Measurements from ENCODE around the gene GRID1. TPM values are rescaled to one million over a fixed set of nuclear protein-coding genes. Genes with fewer than 3 reads are reported as not detected.

The GRID1 gene
- total RNA-seq, 1 experiment from 2014 or later: not detected

- Histone ChIP-seq H3K27ac (no peak overlapping the region), H3F3A (ENCODE audit: insufficient read depth, low read depth) (no peaks in the 10 kb centered on the region), H3K4me2 (no peak overlapping the region), H3K36me3 (ENCODE audit: low read depth) (no peaks in the 10 kb centered on the region), H2AFZ (no peak overlapping the region), H3K27me3 (ENCODE audit: insufficient read depth, low read depth) (no peaks in the 10 kb centered on the region), H3K4me1 (replicated peaks; ENCODE audit: insufficient read depth) (no peaks in the 10 kb centered on the region), H4K20me1 (ENCODE audit: insufficient read depth) (no peaks in the 10 kb centered on the region), H3K79me2 (ENCODE audit: low read depth) (no peaks in the 10 kb centered on the region), H3K9me3 (ENCODE audit: insufficient read depth, low read depth) (no peaks in the 10 kb centered on the region), H3K9me2 (ENCODE audit: insufficient read depth) (no peaks in the 10 kb centered on the region), H3K4me3 (no peak overlapping the region)
- CTCF ChIA-PET: no interaction called here
- intact Hi-C loops (cut with micrococcal nuclease; ENCODE audit: unreplicated experiment): loop anchor here (10.0 kb wide), 1 partner anchor 86 kb away; no protein-coding TSS in a partner anchor
- no TSS peak for BruUV-seq (replicated peaks)
- no peak for TF ChIP-seq EZH2 (IDR thresholded peaks at IDR 0.05; ENCODE audit: low read depth)
- TF ChIP-seq, protein P1, sequence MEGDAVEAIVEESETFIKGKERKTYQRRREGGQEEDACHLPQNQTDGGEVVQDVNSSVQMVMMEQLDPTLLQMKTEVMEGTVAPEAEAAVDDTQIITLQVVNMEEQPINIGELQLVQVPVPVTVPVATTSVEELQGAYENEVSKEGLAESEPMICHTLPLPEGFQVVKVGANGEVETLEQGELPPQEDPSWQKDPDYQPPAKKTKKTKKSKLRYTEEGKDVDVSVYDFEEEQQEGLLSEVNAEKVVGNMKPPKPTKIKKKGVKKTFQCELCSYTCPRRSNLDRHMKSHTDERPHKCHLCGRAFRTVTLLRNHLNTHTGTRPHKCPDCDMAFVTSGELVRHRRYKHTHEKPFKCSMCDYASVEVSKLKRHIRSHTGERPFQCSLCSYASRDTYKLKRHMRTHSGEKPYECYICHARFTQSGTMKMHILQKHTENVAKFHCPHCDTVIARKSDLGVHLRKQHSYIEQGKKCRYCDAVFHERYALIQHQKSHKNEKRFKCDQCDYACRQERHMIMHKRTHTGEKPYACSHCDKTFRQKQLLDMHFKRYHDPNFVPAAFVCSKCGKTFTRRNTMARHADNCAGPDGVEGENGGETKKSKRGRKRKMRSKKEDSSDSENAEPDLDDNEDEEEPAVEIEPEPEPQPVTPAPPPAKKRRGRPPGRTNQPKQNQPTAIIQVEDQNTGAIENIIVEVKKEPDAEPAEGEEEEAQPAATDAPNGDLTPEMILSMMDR (conservative IDR thresholded peaks at IDR 0.05): no peak
- POLR2A ChIA-PET (ENCODE audit: unreplicated experiment): no interaction called here
- DNase-seq: no peak
Measured at GRCh38 chr10:86258499-86258898, 108.1 kb downstream of the GRID1 start.

DNA sequence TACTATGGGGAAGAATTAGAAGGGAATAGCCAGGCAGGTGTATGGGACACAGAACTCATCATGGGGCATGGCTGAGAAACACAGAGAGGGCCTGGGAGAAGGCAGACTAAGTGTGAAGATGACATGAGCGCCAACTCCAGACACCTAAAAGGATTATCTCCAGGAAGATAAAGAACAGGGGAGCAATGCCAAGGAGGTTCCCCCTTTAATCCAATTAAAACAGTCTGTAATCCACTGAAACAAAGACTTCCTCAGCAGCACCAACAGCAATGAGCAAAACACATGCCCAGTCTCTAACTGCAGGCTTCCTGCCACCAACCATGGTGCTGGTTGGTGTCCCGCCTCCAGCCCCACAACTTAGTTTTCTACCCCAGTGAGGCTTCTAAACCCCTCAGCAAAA lies 108.9 kb downstream of the GRID1 start:
- ChIA-PET POLR2A (ENCODE audit: unreplicated experiment) (no interaction called here), CTCF (no interaction called here)
- H3F3A ChIP-seq (ENCODE audit: insufficient read depth, low read depth): no peaks in the 10 kb centered on the region
- no peaks in the 10 kb centered on the region for H3K79me2 ChIP-seq (ENCODE audit: low read depth)
- H3K4me2 ChIP-seq: no peak overlapping the region
- TF ChIP-seq EZH2 (IDR thresholded peaks at IDR 0.05; ENCODE audit: low read depth): no peak
- TF ChIP-seq, protein P1 (conservative IDR thresholded peaks at IDR 0.05): no peak
- intact Hi-C loops (cut with micrococcal nuclease; ENCODE audit: unreplicated experiment): loop anchor here (10.0 kb wide), 1 partner anchor 87 kb away; no protein-coding TSS in a partner anchor
- no peaks in the 10 kb centered on the region for H3K9me2 ChIP-seq (ENCODE audit: insufficient read depth)
- no peak for DNase-seq
- H3K27me3 ChIP-seq (ENCODE audit: insufficient read depth, low read depth): no peaks in the 10 kb centered on the region
- H3K4me3 ChIP-seq: no peak overlapping the region
- no peaks in the 10 kb centered on the region for H3K4me1 ChIP-seq (replicated peaks; ENCODE audit: insufficient read depth)
- no peaks in the 10 kb centered on the region for H3K9me3 ChIP-seq (ENCODE audit: insufficient read depth, low read depth)
- H2AFZ ChIP-seq: no peak overlapping the region
- no peaks in the 10 kb centered on the region for H3K36me3 ChIP-seq (ENCODE audit: low read depth)
- no peak overlapping the region for H3K27ac ChIP-seq
- no peaks in the 10 kb centered on the region for H4K20me1 ChIP-seq (ENCODE audit: insufficient read depth)
- no TSS peak for BruUV-seq (replicated peaks)

DNA sequence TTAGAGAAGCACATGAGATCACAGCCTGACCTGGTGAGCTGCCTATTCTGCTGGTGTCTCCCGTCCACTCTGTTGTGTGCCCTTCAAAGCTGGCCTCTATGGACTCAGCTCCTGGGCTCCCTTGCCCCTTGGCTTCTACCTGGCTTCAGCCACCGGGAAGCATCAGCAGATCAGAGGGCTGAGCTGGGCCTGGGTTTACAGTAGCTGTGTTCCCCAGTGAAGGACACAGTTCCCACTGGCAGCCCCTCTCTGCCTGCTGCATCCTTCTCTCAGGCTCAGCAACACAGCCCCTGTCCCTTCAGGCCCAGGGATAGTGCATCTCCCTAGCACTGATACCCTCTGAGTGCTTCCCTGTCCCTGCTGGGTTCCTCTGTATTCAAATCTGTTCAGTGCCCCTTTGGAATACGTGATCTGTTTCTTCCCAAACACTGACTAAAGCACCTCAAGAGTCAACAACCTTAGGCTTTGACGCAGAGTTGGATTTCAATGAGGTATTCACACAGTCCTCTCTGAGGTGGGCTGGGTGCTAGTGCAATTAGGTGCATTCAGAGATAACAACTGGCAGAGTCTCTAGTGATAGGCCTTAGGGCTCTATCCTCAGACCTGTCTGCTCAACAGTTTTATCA lies 109.8 kb downstream of the GRID1 start:
- BruUV-seq (replicated peaks): no TSS peak
- TF ChIP-seq, protein P1 (conservative IDR thresholded peaks at IDR 0.05): no peak
- TF ChIP-seq EZH2 (IDR thresholded peaks at IDR 0.05; ENCODE audit: low read depth): no peak
- Histone ChIP-seq H3K4me1 (replicated peaks; ENCODE audit: insufficient read depth) (no peaks in the 10 kb centered on the region), H3K27ac (no peak overlapping the region), H3K9me3 (ENCODE audit: insufficient read depth, low read depth) (no peaks in the 10 kb centered on the region), H2AFZ (no peak overlapping the region), H3K9me2 (ENCODE audit: insufficient read depth) (no peaks in the 10 kb centered on the region), H3K4me2 (no peak overlapping the region), H4K20me1 (ENCODE audit: insufficient read depth) (no peaks in the 10 kb centered on the region), H3K36me3 (ENCODE audit: low read depth) (no peaks in the 10 kb centered on the region), H3K79me2 (ENCODE audit: low read depth) (no peaks in the 10 kb centered on the region), H3K27me3 (ENCODE audit: insufficient read depth, low read depth) (no peaks in the 10 kb centered on the region), H3F3A (ENCODE audit: insufficient read depth, low read depth) (no peaks in the 10 kb centered on the region), H3K4me3 (no peak overlapping the region)
- ChIA-PET CTCF (no interaction called here), POLR2A (ENCODE audit: unreplicated experiment) (no interaction called here)
- intact Hi-C loops (cut with micrococcal nuclease; ENCODE audit: unreplicated experiment): loop anchor here (10.0 kb wide), 1 partner anchor 88 kb away; no protein-coding TSS in a partner anchor
- no peak for DNase-seq
